Neural progenitor cell (in vitro differentiated cells): Measurements from ENCODE around the gene CENPC.

Source experiments
- EZH2 ChIP-seq: fragments of 200-600 bp; sonication (generic); IDR thresholded peaks from 2 replicates; pipeline ENCODE4 v1.6.1; 2017; ENCODE audit warnings: antibody characterized with exemption, mild to moderate bottlenecking, moderate library complexity
- EZH2phosphoT487 ChIP-seq: fragments of 200-600 bp; sonication (generic); IDR thresholded peaks from 2 replicates; pipeline ENCODE4 v1.6.1; 2017; ENCODE audit warnings: antibody characterized with exemption

- TF ChIP-seq EZH2 (no peak), EZH2phosphoT487 (no peak)
These were observed 9.9 kb downstream of the CENPC start for GRCh38 chr4:67535280-67535840.
